22Rv1 (cell line): ENCODE results near the gene NSMCE1.

Experiments
- CTCF ChIP-seq: fragments of 450-650 bp; IDR thresholded peaks from 2 replicates; pipeline ENCODE4 v1.5.1; 2017; ENCODE audit warnings: mild to moderate bottlenecking
- ZFX ChIP-seq: fragments of 450-650 bp; IDR thresholded peaks from 2 replicates; pipeline ENCODE4 v1.6.1; 2017; ENCODE audit warnings: antibody characterized with exemption, borderline replicate concordance

DNA sequence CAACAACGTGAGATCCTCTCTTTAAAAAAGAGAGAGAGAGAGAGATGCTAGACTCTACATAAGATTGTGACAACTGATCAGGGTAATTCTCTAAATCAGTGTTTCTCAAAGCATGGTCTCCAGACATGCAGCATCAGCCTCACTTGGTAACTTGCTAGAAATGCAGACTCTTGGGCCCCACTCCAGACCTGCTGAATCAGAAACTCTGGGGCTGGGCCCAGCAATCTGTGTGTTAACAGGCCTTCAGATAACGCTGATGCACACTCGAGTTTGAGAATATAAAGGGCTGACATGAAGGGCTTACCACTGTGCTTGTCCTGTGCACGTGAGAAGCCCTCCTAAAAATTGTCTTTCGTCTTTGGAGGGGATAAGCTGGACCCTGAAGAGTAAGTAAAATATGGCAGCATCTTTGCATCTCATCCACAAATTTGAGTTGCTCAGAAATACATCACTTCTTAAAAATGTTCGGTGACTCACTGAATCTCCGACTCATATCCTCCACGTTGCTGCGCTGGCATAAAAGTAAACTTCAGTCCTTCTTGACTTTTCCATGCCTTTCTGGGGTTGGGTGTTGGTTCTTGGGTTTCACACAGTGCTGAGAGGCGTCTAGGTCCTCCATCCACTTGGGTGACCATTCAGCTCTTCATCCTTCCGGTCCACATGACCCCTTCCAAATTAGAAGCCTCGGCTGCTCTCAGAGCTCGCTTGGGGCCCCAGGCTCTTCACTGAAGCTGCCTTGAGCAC lies 91.4 kb downstream of the NSMCE1 start:
- TF ChIP-seq CTCF (no peak), ZFX (no peak)
